Natural killer cell (primary cell): Measurements from ENCODE around the gene FGFRL1. TPM values are rescaled to one million over a fixed set of nuclear protein-coding genes. Genes with fewer than 3 reads are reported as not detected.

ENCODE experiments used
- ATAC-seq, 3 donors: fragments of 150-1000 bp in 2 of 3; fragments of 200-7000 bp in 1 of 3; cut with Tn5 transposase; 1 replicate in 1 of 3; 2 replicates in 2 of 3; pipeline ENCODE4 v1.10.0; 2021; ENCODE audit warnings: mild to moderate bottlenecking in 2 of 3, moderate library complexity in 2 of 3
- DNase-seq, 2 donors: peaks; one replicate each; pipeline versions ENCODE4 v3.0.0 to v3.0.0-alpha.2; 2013 to 2021; ENCODE audit warnings: mixed read lengths in 1 of 2
- H3K27ac ChIP-seq: one replicate; pipeline ENCODE4 v1.5.1; 2013; ENCODE audit warnings: mild to moderate bottlenecking, low read length
- H3K27me3 ChIP-seq: one replicate; pipeline ENCODE4 v1.6.1; 2013; ENCODE audit warnings: low read length; ENCODE audit not compliant: control insufficient read depth, insufficient read depth
- H3K36me3 ChIP-seq: one replicate; pipeline ENCODE4 v1.6.1; 2013; ENCODE audit warnings: low read length; ENCODE audit not compliant: control insufficient read depth, insufficient read depth
- H3K4me1 ChIP-seq: one replicate; pipeline ENCODE4 v1.6.1; 2013; ENCODE audit warnings: low read length; ENCODE audit not compliant: control insufficient read depth, insufficient read depth
- H3K4me3 ChIP-seq: one replicate; pipeline ENCODE4 v1.5.1; 2013; ENCODE audit warnings: low read length
- H3K9me3 ChIP-seq: one replicate; pipeline ENCODE4 v1.6.1; 2013; ENCODE audit warnings: low read length; ENCODE audit not compliant: control insufficient read depth, insufficient read depth
- H3K27ac Mint-ChIP-seq, 2 donors: one replicate each; pipeline ENCODE4 v1.8.0; 2022; ENCODE audit warnings: mild to moderate bottlenecking in 2 of 2, mixed read lengths in 2 of 2, moderate library complexity in 1 of 2
- H3K27me3 Mint-ChIP-seq, 2 donors: one replicate each; pipeline ENCODE4 v1.8.0; 2022; ENCODE audit warnings: low read depth in 2 of 2, mixed read lengths in 2 of 2
- H3K36me3 Mint-ChIP-seq: one replicate; pipeline ENCODE4 v1.8.0; 2022; ENCODE audit warnings: mixed read lengths
- H3K4me1 Mint-ChIP-seq, 2 donors: one replicate each; pipeline ENCODE4 v1.8.0; 2022; ENCODE audit warnings: mixed read lengths in 2 of 2
- H3K4me3 Mint-ChIP-seq: one replicate; pipeline ENCODE4 v1.8.0; 2022; ENCODE audit warnings: mild to moderate bottlenecking, moderate library complexity, mixed read lengths
- H3K9me3 Mint-ChIP-seq, 2 donors: one replicate each; pipeline ENCODE4 v1.8.0; 2022; ENCODE audit warnings: mixed read lengths in 2 of 2
- CTCF ChIP-seq: fragments of 200-600 bp; IDR thresholded peaks from one replicate; pipeline ENCODE4 v1.8.0; 2022; ENCODE audit warnings: antibody characterized with exemption
- WGBS: methylation state at CpG from one replicate; pipeline ENCODE4 v1.1.7; 2013; ENCODE audit warnings: missing lambda C conversion rate; ENCODE audit not compliant: insufficient coverage; 5-methylcytosine and 5-hydroxymethylcytosine counted together
- intact Hi-C: fragments of 100-400 bp; cut with micrococcal nuclease; formaldehyde crosslinking; loops from one replicate; pipeline ENCODE4 v1.14.2; 2022
- total RNA-seq, 4 donors: library from RNA; stranded (reverse); fragments of 120-200 nt in 1 of 4; gene quantifications; one replicate each; pipeline versions ENCODE4 v1.2.3 to v1.2.4, GENCODE V29; 2013 to 2022

FGFRL1 gene
- total RNA-seq, 3 donors from 2014 or later (not counting 1 experiment from before 2014, with no cell fraction given), result 28.0 to 39.8 (median 32.5) TPM

GRCh38 chr4:1000686-1001260, 10.7 kb upstream of the FGFRL1 start:
- Histone ChIP-seq H3K4me3 (no peak overlapping the region), H3K4me1 (peaks cover 11% of the 10 kb centered on the region), H3K27ac (no peak overlapping the region), H3K36me3 (no peaks in the 10 kb centered on the region), H3K9me3 (no peaks in the 10 kb centered on the region), H3K27me3 (peaks cover 41% of the 10 kb centered on the region)
- no peaks in the 10 kb centered on the region for H3K9me3 Mint-ChIP-seq
- H3K36me3 Mint-ChIP-seq, result no peaks in the 10 kb centered on the region
- H3K4me1 Mint-ChIP-seq, result peaks cover 0 to 10% of the 10 kb centered on the region in 2 donors
- H3K4me3 Mint-ChIP-seq, result no peak overlapping the region
- no peak overlapping the region for H3K27ac Mint-ChIP-seq
- TF ChIP-seq CTCF, result no peak
- 90% methylated on average over 15 of the region's 15 CpGs for WGBS
- H3K27me3 Mint-ChIP-seq, result peaks cover 5 to 27% of the 10 kb centered on the region in 2 donors
- intact Hi-C loops, result loop anchor here (10.0 kb wide), 1 partner anchor 354 kb away; no protein-coding TSS in a partner anchor
- ATAC-seq, result no peak
- no peak for DNase-seq

GRCh38 chr4:1001561-1002130, 9.8 kb upstream of the FGFRL1 start:
- ATAC-seq (no peak), DNase-seq (no peak)
- H3K4me3 ChIP-seq, result no peak overlapping the region
- H3K36me3 ChIP-seq, result no peaks in the 10 kb centered on the region
- no peaks in the 10 kb centered on the region for H3K36me3 Mint-ChIP-seq
- no peaks in the 10 kb centered on the region for H3K9me3 ChIP-seq
- H3K4me3 Mint-ChIP-seq, result no peak overlapping the region
- intact Hi-C loops, result loop anchor here (10.0 kb wide), 1 partner anchor 353 kb away; no protein-coding TSS in a partner anchor
- H3K4me1 ChIP-seq, result peaks cover 11% of the 10 kb centered on the region
- H3K27ac ChIP-seq, result no peak overlapping the region
- H3K27me3 Mint-ChIP-seq, result peaks cover 11 to 27% of the 10 kb centered on the region in 2 donors
- no peak for TF ChIP-seq CTCF
- WGBS, result 27% methylated on average over 48 of the region's 48 CpGs
- H3K4me1 Mint-ChIP-seq, result peaks cover 0 to 10% of the 10 kb centered on the region in 2 donors
- H3K9me3 Mint-ChIP-seq, result no peaks in the 10 kb centered on the region
- H3K27ac Mint-ChIP-seq, result no peak overlapping the region
- peaks cover 38% of the 10 kb centered on the region for H3K27me3 ChIP-seq

GRCh38 chr4:1002131-1002630, 9.2 kb upstream of the FGFRL1 start:
- no peaks in the 10 kb centered on the region for H3K36me3 Mint-ChIP-seq
- H3K27ac Mint-ChIP-seq, result no peak overlapping the region
- intact Hi-C loops, result loop anchor here (10.0 kb wide), 1 partner anchor 353 kb away; no protein-coding TSS in a partner anchor
- H3K4me3 ChIP-seq, result no peak overlapping the region
- H3K4me3 Mint-ChIP-seq, result no peak overlapping the region
- no peaks in the 10 kb centered on the region for H3K36me3 ChIP-seq
- peak; percentile 11 to 77 (median 66) for ATAC-seq
- no peak for DNase-seq
- peaks cover 0 to 6% of the 10 kb centered on the region in 2 donors for H3K4me1 Mint-ChIP-seq
- peaks cover 16 to 27% of the 10 kb centered on the region in 2 donors for H3K27me3 Mint-ChIP-seq
- 4% methylated on average over 54 of the region's 54 CpGs for WGBS
- H3K9me3 ChIP-seq, result no peaks in the 10 kb centered on the region
- no peak overlapping the region for H3K27ac ChIP-seq
- H3K27me3 ChIP-seq, result peaks cover 34% of the 10 kb centered on the region
- no peak for TF ChIP-seq CTCF
- no peaks in the 10 kb centered on the region for H3K9me3 Mint-ChIP-seq
- H3K4me1 ChIP-seq, result peaks cover 7% of the 10 kb centered on the region
